HG03139 (cell line): ENCODE data around the gene LPP.

Experiments used
- ATAC-seq: cut with Tn5 transposase; IDR thresholded peaks from one replicate; pipeline ENCODE4 v1.9.1; 2021; ENCODE audit not compliant: unreplicated experiment

LPP gene

DNA sequence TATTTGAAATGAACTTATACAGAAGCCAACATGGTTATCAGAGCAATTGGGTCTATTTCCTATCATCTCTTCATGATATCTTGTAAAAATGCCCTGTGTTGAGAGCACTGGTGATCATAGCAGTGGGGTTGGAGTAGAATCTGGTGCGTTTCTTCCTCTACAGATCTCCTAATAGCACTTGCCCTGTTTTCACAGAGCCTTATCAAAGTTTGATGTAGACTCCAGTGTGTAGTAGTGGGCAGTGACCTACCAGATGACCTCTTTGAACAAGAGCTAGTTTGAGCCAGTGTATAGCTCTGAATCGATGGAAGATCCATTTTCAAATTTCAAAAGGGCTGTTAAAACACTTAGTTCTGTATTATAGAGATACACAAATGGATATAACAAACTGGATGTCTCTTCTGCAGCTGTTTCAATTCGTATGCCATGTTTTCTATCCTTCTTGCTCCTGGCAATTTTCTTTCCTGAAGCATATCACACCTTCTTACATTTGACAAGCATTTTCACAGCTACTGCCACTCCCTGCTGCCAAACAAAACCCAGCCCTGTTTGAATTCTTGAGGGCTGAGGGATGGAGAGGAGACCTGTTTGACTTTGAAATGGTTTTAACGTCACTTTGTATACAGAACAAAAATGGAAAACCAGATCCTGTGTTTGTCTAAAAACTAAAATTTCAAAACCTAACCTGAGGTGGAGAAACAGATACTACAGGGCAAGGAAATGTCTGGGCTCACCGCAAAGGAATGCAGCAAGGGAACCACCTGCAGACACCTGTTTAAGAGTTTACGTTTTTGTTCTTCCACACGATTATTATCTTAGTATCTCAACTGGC is 663.4 kb downstream of the LPP start:
- ATAC-seq = no peak

DNA sequence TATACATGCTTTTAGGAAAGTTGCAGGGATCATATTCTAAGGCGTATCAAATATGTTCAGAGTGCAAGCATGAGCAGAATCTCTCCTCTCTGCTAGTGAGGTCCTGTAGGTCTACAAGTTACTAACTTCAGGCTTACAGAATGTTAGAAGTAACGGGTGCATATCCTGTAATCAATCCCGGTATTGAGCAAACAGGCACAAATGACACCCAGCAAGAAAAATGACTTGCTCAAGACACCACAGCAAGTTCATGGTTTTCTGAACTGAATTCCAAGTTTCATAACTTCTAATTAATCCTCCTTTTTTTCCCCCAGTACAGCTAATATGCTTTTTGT is 663.9 kb downstream of the LPP start:
- ATAC-seq = no peak

DNA sequence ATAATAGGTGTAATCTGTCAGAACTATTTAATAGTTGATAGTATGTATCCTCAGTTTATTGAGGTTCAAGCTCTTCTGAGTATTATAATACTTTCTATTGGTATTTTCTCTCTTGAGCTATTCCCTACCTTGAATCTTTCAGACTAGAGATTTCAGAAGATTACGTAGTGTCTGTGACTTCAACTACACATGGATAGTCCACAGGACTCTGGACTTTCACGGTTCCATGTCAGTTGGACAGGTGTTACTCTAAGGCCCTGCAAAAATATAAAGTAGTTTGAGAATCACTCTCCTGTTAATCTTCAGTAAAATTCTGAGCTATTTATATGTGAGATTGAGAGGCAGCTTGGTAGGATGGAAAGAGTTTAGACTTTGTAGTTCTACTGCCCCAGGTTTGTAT is 664.3 kb downstream of the LPP start:
- ATAC-seq = no peak

DNA sequence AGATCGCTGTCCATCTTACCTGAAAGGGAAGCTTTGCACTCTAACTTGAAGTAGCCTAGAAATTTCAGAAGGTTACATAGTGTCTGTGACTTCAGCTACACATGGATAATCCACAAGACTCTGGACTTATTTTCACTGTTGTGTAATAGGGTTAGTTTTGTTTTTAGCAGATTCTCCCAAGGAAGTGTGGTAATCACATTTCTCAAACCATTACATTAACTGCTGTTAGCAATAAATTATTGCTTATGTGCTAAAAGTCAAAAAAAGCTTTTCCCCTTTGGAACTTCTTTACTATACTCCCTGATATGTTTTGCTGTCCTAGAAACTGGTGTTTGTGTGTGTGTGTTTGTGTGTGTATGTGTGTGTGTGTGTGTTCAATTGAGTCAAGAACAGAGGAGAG is 666.0 kb downstream of the LPP start:
- ATAC-seq = no peak

DNA sequence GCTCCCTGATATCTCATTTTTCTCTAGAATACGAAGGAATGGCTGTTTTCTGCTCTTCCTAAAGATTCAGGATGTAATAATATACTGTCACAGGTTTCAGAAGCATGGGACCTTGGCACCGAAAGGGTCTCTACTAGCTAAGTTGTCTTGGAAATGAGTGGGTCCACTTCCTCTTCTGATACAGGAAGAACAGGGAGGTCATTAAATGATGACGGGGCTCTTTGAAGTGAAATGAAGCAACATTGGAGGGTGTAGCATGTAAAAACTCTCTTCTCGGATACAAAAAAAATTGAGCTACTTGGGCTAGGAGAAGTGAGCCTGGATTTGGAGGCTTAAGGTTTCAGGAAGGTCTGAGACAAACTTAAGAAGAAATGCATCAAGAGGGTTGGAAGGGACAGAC is 668.0 kb downstream of the LPP start:
- no peak for ATAC-seq

DNA sequence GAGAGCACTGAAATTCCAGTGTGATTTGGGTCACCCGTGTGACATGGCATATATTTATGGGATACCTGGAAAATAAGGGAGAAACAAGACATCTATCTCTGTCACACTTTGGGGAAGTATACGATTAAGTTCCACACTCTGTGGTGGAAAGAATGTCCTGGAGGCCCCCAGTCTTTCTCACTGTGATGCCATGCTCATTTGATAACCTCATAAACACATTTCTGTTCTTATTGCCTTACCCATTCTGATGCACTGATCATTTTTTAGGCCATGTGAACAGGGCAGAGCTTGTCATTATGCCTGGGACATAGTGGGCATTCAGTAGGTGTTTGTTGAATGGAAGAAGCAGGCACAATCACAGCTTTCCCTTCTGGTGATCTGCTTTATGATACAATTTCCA is 668.5 kb downstream of the LPP start:
- no peak for ATAC-seq

DNA sequence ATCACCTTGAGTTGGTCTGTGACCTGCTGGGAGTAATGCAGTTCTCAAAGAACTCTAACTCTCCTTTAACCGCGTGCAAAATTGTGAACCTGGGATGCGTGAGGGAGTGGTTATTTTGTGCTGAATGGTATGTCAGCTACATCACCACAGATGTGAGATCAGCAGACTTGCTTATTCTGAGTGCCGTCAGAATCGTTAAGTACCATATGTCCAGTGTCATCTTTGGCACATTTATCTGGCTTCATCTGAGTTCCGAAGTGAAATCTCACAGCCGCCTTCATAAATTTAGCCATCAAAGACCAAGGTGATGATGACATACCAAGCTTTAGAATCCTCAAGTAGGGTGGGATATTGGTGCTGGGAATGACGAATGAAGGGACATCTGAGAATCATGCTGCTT is 670.6 kb downstream of the LPP start:
- no peak for ATAC-seq

DNA sequence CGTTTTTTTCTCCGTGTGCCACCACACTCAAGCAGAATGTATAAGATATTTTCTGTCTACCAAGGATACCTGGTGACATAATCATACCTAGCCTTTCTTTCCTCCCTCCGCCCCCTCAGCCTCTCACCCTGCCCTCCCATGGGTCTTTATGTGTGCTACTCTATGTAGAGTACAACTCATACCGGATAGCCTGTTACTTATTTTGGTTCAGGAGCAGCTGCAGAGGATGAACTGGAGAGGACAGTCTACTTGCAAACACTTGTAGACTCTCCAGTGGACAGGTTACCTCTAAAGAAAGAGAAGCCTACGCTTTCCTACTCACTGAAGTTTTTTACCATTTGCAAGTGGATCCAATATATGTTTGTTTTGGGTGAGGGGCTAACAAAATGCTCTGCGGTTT is 671.9 kb downstream of the LPP start:
- ATAC-seq = no peak

DNA sequence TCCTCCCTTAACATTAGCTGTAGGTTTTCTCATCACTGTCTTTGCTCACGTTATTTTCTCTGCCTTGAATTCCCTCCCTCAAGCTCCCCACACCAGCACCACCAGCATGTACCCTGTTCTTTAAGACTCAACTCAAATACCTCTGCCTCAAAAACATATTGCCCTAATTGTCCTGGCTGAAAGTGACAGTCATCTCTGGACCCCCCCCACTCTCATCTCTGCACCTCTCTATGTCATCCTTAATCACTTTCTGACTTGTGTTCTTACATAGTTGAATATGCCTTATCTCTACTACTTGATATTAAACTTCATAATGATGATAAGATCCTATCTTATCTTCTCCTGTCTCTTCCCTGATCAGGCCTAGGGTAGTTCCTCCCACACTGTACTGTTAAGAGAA is 672.6 kb downstream of the LPP start:
- ATAC-seq = no peak

DNA sequence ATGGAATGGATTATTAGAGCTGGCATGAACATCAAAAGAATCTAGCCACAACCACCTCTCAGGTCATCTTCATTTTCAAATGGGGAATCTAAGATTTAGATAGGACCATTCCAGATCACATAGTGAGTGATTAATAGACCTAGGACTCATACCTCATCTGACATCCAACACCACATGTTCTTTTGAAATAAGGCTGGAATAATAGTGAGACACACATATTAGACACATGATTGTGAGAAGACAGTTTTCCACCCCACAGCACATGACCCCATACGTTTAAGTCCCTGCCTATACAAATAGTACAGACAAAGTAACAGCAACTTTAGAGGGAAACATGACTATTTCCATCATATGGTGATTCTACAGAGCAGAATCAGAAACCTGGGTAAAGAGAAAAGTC is 673.1 kb downstream of the LPP start:
- ATAC-seq = no peak

DNA sequence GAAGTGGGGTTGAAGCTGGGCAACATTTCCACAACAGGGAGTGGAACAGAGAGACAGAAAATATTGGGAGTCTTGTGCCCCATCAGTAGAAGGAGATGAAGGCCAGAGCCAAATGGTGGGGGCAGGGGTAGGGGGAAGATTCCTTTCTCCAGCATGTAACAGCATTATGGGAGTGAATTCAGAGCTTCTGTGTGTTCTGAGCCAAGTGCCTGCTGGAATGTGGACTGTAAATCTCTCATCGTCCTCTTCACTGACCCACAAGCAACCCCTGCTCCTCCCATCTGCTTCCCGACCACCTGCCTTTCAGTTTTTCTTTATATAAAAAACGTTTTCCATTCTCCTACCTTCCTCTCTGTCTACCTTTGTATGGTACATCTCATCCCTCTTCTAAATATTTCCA is 673.6 kb downstream of the LPP start:
- ATAC-seq = no peak

DNA sequence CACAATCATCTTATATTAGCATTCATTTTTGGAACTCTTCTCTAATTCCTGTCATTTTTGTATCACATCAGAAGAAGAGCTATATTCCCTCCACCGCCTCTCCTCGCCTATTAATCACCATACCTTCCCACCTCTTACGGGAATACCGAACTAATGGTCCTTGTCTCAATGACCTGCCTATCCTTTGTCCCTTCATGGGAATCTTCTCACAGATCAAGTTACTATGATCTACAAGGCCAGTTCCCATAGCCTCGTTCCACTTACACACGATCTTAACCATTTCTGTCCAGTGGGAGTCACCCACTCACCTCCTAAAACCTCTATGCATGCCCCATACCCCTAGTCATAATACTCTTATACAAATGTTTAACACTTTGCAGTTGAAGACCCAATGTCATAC is 675.2 kb downstream of the LPP start:
- ATAC-seq = no peak

DNA sequence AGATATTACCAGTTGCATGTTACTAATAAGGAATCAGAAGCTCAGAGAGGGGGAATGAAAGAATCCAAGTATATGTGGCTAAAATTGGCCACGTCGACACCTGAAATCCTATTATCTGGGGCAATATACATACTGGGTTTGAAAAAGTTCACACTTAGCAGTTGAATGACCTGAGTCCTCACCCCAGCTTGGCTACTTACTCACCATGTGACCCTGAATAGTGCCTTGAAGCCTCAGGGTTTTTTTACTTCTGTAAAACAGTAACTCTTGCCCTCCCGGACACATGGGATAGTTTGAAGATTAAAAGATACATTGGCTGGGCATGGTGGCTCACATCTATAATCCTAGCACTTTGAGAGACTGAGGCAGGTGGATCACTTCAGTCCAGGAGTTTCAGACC is 675.6 kb downstream of the LPP start:
- ATAC-seq = no peak

DNA sequence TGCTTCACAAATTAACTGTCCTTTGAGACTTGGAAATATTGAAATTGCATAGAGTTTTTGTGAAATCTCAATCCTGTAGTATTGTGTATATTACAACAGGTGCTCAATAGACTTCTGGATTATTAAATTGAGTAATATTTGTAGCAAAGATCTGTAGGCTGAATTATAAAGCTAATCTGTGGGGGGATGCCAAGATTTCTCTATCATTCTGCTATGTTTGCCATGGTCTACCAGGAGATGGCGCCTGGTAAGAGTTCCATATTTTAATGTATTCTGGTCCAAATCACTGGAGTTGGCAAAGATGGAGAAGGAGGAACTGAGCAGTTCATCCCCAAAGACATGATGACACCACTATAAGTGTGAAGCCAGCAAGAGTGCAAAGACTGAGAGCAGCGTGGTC is 676.9 kb downstream of the LPP start:
- no peak for ATAC-seq

DNA sequence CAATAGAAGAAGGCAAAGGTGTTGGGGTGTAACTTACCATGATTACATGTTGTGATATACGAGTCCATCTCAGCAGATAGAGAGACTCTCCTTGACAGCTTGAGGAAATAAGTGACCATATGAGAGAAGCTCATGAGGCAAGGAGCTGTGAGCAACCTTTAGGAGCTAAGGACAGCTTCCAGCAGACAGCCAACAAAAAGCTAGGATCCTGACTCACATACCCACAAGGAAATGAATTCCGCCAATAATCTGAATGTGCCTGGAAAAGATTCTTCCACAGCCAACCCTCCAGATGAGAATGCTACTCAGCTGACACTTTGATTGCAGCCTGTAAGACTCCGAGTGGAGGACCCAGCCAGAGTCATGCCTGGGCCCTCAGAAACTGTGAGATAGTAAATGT is 678.2 kb downstream of the LPP start:
- no peak for ATAC-seq

DNA sequence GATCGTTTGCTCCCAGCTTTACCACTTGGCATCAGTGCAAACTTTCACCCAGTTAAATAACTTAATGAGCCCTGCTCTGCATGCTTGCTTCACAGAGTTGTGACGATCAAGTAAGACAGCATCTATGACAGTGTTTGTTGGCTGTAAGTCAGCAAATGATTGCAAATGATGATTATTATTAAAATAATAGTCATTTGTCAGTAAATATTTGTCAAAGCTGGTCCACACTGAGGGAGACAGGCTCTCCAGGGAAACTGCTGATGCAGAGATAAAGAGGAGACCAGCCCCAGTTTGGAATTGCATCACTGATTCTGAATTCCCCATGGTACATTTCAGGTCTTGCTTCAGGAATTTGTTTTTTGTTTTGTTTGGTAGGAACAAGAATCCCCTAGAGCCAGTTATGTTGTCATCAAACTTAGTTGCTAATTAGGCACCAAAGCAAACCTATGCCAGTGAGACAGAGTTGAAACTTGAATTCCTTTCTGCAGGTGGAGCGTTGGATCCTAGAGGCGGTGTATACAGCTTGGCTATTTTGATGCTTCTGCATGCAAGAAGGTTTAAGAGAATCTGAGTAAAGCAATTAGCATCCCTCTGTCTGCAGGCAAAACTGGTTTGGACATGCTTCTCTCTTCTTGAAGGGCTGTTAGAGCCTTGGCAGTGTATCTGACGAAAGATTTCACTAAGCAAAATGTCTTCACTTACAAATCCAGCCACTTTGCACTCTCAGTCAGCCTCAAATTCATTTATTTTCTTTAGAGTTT is 679.2 kb downstream of the LPP start:
- no peak for ATAC-seq

DNA sequence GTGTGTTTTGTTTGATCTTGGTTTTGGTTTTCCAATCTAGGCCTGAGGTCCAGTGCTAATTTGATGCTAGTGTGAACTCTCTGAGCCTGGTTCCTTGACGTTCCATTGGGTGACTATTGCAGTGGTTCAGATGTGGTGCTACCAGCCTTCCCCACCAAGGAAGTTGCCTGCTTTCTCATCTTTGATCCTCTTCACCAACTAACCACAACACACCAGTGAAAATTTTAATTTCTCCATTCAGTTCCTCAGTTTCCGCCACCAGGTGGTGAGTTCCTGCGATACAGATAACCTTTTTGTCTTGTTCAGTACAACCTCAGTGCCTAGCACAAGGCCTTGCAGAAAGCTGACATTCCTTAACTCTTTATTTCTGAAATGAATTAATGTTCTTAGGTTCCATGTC is 680.4 kb downstream of the LPP start:
- ATAC-seq = no peak

DNA sequence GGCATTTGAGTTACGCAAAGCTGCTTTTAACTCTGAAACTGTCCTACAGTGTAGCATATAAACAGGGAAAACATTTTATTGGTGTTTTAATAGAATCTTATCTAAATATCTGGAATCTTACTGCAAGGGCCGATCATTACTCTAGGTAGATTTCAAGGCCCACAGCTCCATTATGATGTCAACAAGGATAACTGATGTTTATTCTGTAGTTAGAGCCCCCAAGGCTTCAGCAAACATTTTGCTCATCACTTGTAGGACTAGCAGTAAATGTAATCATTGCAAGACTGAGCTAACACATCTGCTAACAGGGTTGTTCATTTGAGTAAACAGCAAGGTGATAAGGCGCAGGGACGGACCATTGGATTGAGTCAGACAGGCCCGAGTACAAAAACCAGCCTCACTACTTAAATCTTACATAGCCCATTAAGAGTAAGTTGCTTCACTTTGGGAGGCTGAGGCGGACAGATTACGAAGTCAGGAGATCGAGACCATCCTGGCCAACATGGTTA is 685.3 kb downstream of the LPP start:
- no peak for ATAC-seq

DNA sequence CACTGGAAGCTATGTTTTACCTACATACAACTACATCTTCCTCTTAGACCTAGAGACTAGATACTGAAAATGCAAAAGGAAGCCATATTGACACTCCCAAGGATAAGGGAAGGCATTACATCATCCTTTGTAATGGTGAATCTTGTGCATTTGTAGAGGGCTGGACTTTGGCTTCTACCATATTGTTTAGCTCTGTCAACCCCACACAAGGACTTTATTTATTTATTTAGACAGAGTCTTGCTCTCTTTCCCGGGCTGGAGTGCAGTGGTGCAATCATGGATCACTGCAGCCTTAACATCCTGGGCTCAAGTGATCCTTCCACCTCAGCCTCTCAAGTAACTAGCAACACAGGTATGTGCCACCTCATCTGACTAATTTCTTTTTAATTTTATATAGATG is 686.3 kb downstream of the LPP start:
- ATAC-seq = no peak

DNA sequence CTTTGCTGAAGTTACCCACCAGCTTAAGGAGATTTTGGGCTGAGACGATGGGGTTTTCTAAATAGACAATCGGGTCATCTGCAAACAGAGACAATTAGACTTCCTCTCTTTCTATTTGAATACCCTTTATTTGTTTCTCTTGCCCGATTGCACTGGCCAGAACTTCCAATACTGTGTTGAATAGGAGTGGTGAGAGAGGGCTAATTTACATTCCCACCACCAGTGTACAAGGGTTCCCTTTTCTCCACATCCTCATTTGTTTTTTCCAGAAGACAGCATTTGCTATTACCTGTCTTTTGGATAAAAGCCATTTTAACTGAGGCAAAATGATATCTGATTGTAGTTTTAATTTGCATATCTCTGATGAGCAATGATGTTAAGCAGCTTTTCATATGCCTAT is 687.9 kb downstream of the LPP start:
- no peak for ATAC-seq

DNA sequence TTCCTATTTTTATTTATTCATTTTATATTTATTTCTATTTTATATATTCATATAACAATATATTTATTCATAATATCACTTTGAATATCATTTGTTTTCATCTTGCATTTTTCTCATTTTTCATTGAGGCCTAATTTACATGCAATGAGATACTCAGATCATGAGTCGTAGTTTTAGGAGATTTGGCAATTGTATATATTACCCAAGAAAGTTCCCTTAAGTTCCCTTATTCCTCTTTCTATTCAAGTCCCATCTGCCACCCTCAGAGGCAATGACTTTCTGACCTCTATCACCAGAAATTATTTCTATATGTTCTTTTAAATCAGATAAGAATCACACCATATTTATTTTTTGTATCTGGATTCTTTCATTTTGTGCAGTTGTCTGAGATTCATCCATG is 688.7 kb downstream of the LPP start:
- no peak for ATAC-seq

DNA sequence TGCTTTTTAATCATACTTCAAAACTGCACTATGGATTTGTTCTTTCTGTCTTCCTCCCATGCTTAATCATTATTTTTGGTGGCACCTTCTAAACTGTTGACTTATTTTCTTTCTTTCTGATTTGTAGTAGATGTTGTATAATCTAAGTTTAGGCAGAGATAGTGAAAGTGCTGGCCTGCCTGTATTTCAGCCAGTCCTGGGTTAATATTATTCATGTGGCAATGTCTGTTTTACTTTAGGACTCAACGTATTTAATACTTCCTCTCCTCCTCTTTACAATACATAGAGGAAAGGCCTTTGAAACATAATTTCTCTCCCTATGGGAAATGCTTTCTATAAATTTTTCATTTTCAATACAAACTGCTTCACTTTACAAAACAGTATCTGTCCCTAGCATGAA is 690.1 kb downstream of the LPP start:
- ATAC-seq = no peak

DNA sequence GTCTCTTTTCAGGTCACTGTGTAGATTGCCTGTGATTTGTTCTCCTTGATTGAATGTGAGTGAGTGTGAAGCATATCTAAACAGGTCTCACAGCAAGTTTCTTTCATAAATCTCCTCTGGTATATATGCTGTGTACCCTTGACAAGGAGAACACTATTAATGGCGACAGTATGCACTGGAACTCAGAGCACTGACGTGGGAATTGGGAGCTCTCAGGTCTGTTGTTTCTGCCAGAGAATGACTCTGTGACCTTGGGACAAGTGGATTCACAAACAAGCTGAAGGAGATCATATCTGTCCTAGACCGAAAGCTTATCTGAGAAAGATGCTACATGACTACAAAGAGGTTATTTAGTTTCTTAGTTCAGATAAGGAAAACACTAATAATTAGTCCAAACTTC is 691.6 kb downstream of the LPP start:
- ATAC-seq = no peak
